ENCODE data around the gene CAMTA1. TPM values are rescaled to one million over a fixed set of nuclear protein-coding genes. Genes with fewer than 3 reads are reported as not detected.

The CAMTA1 gene
- total RNA-seq, 1 donor from 2014 or later: 166 TPM

- ATAC-seq (no peak), DNase-seq (no peak)
- intact Hi-C loops (cut with micrococcal nuclease): no loop called here
Measured at GRCh38 chr1:7032992-7033391, 247.7 kb downstream of the CAMTA1 start.

GRCh38 chr1:7036386-7036785 lies 251.1 kb downstream of the CAMTA1 start:
- intact Hi-C loops (cut with micrococcal nuclease): no loop called here
- ATAC-seq: no peak
- no peak for DNase-seq

- ATAC-seq (no peak), DNase-seq (no peak)
- intact Hi-C loops (cut with micrococcal nuclease): no loop called here
Measured at GRCh38 chr1:7039590-7040220, 254.5 kb downstream of the CAMTA1 start.

GRCh38 chr1:7040969-7041695 lies 255.9 kb downstream of the CAMTA1 start:
- intact Hi-C loops (cut with micrococcal nuclease): no loop called here
- DNase-seq: no peak
- ATAC-seq: no peak

- intact Hi-C loops (cut with micrococcal nuclease): no loop called here
- DNase-seq: no peak
- ATAC-seq: no peak
Measured at GRCh38 chr1:7042322-7043190, 257.3 kb downstream of the CAMTA1 start.

- ATAC-seq (no peak), DNase-seq (no peak)
- intact Hi-C loops (cut with micrococcal nuclease): no loop called here
Measured at GRCh38 chr1:7043191-7043549, 257.9 kb downstream of the CAMTA1 start.

- intact Hi-C loops (cut with micrococcal nuclease): no loop called here
- no peak for DNase-seq
Measured at GRCh38 chr1:7043719-7044535, 258.7 kb downstream of the CAMTA1 start.

GRCh38 chr1:7045897-7046296 lies 260.6 kb downstream of the CAMTA1 start:
- ATAC-seq (no peak), DNase-seq (no peak)
- intact Hi-C loops (cut with micrococcal nuclease): no loop called here

More at GRCh38 chr1:7043719-7044535, 258.7 kb downstream of the CAMTA1 start:
- ATAC-seq: no peak

GRCh38 chr1:7046314-7046713 lies 261.1 kb downstream of the CAMTA1 start:
- intact Hi-C loops (cut with micrococcal nuclease): no loop called here
- DNase-seq (peak; percentile 49), ATAC-seq (peak; percentile 55)

- no peak for DNase-seq
- intact Hi-C loops (cut with micrococcal nuclease): no loop called here
- ATAC-seq: no peak
Measured at GRCh38 chr1:7046891-7047290, 261.6 kb downstream of the CAMTA1 start.

- intact Hi-C loops (cut with micrococcal nuclease): no loop called here
- DNase-seq (no peak), ATAC-seq (no peak)
Measured at GRCh38 chr1:7047866-7048265, 262.6 kb downstream of the CAMTA1 start.

- ATAC-seq (no peak), DNase-seq (no peak)
- intact Hi-C loops (cut with micrococcal nuclease): no loop called here
Measured at GRCh38 chr1:7048395-7048794, 263.1 kb downstream of the CAMTA1 start.

- intact Hi-C loops (cut with micrococcal nuclease): no loop called here
- DNase-seq: no peak
- no peak for ATAC-seq
Measured at GRCh38 chr1:7049913-7050625, 264.8 kb downstream of the CAMTA1 start.

GRCh38 chr1:7050751-7051665 lies 265.8 kb downstream of the CAMTA1 start:
- intact Hi-C loops (cut with micrococcal nuclease): no loop called here
- DNase-seq (no peak), ATAC-seq (no peak)

- no peak for DNase-seq
- intact Hi-C loops (cut with micrococcal nuclease): no loop called here
Measured at GRCh38 chr1:7052701-7053100, 267.4 kb downstream of the CAMTA1 start.

GRCh38 chr1:7060745-7061144 lies 275.5 kb downstream of the CAMTA1 start:
- DNase-seq: no peak
- intact Hi-C loops (cut with micrococcal nuclease): no loop called here
- no peak for ATAC-seq

More at GRCh38 chr1:7052701-7053100, 267.4 kb downstream of the CAMTA1 start:
- ATAC-seq: no peak

GRCh38 chr1:7062346-7063061 lies 277.2 kb downstream of the CAMTA1 start:
- no peak for ATAC-seq
- no peak for DNase-seq
- intact Hi-C loops (cut with micrococcal nuclease): no loop called here
